Measurements from ENCODE around the gene OR1I1. TPM values are rescaled to one million over a fixed set of nuclear protein-coding genes. Genes with fewer than 3 reads are reported as not detected.
"Not testable (repeated sequence)": the region's sequence is repeated elsewhere in the genome, so short reads cannot be mapped to it uniquely, and the experiment has no call there.

The OR1I1 gene
- not detected for total RNA-seq
- long read RNA-seq = 0 reads

- DNase-seq (no peak), ATAC-seq (no peak)
- intact Hi-C loops (cut with DNase I) = no loop called here
These were observed at the start of gene OR1I1 for GRCh38 chr19:15081911-15082310. TSS of gene OR1I1 (plus strand) at chr19:15082211. CDS start at chr19:15087066, 4,855 bp downstream.

DNA sequence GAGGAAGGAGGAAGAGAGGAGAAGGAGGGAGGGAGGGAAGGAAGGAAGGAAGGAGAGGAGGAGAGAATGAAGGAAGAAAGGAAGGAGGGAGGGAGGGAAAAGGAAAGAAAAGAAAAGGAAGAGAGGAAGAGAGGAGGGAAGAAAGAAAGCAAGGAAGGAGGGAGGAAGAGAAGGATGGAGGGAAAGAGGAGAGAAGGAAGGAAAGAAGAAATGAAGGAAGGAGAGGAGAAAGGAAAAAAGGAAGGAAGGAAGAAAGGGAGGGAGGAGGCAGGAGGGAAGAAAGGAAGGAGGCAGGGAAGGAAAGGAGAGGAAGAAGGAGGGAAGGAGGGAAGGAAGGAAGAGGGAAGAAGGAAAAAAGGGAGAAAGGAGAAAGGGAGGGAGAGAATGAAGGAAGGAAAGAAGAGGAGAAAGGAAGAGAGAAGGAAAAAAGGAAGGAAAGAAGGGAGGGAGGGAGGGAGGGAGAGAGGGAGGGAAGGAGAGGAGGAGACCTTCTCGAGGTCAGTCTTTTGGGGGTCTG, 46.2 kb upstream of the OR1I1 start:
- intact Hi-C loops (cut with DNase I) = no loop called here
- no peak for DNase-seq
- no peak for ATAC-seq

DNA sequence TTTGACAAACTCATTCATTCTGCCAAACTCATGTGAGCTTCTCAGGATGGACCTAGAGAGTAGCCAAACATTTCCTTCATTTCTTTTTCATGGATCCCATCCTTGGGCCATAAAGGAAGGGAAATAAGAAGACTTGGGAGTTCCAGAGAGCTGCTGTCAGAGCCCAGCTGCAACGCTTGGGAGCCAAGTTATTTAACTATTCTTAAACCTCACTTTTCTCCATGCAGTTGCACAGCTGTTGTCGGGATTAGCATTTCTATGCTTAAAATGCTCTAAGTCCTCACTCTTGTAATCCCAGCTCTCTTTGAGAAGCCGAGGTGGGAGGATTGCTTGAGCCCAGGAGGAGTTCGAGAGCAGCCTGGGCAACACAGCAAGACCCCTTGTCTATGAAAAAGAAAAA, 44.4 kb upstream of the OR1I1 start:
- intact Hi-C loops (cut with DNase I) = no loop called here
- DNase-seq = no peak
- ATAC-seq = no peak

GRCh38 chr19:15038294-15038693, 43.7 kb upstream of the OR1I1 start:
- no peak for ATAC-seq
- no peak for DNase-seq
- intact Hi-C loops (cut with DNase I) = no loop called here

DNA sequence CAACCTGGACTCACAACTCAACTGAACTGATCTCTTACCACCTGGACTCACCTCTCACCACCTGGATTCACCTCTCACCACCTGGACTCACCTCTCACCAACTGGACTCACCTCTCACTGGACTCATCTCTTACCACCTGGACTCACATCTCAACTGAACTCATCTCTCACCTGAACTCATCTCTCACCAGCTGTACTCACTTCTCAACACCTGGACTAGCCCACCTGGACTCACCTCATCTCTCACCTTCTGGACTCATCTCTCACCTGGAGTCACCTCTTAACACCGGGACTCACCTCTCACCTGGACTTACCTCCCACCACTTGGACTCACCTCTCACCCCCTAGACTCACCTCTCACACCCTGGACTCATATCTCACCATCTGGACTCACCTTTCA, 40.0 kb upstream of the OR1I1 start:
- no peak for DNase-seq
- ATAC-seq = no peak
- intact Hi-C loops (cut with DNase I) = no loop called here

GRCh38 chr19:15042826-15043225, 39.2 kb upstream of the OR1I1 start:
- ATAC-seq = no peak
- no peak for DNase-seq
- intact Hi-C loops (cut with DNase I) = no loop called here

DNA sequence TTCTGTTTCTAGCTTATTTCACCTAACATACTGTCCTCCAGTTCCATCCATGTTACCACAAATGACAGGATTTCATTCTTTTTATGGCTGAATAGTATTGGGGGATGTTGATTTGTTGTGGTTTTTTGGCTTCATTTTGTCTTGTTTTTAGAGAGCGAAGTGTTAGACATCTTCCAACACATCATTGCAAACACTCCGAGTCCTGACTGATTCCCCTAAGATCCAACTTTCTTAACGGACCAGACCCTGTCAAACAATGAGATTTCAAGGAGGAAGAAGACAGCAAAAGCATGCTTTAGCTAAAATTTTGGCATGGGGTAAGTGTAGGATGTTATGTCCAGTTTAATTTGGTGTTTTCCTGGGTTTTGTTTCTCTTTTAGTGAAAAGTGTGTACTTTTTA, 36.5 kb upstream of the OR1I1 start:
- intact Hi-C loops (cut with DNase I) = no loop called here
- no peak for ATAC-seq
- no peak for DNase-seq

GRCh38 chr19:15047680-15048079, 34.3 kb upstream of the OR1I1 start:
- ATAC-seq (no peak), DNase-seq (no peak)
- intact Hi-C loops (cut with DNase I) = no loop called here

- intact Hi-C loops (cut with DNase I) = no loop called here
- DNase-seq = no peak
- no peak for ATAC-seq
These were observed 33.9 kb upstream of the OR1I1 start for GRCh38 chr19:15048128-15048527.

DNA sequence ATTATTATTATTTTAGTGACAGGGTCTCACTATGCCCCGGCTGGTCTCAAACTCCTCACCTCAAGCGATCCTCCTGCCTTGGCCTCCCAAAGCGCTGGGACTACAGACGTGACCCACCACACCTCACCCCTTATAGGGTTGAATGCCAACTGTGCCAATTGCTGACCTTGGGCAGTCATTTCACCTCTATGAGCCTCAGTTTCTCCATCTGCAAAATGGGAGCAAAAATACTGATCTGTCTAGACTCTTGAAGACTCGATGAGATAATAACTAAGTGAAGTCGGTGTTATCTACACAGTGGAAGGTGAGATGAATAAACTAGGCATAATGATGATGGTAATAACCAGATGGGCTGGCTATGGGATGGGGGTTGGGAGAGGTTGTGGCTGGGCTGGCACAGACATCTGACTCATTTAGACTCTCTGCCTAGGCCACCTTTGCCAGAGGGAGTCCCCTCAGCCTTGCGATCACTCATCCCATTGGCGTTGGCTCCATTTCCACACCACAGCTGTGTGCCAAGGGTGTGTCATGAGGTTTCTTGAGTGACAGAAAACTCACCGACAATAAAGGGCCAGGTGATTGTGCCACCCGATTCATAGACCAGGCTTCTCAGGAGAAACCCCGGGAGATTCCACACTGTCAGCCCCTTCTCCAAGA, 33.0 kb upstream of the OR1I1 start, which contains the start of gene CASP14:
CASP14 (plus strand) TSS at position 596 of the 657 bp plus-strand sequence. CDS start 2,772 bp downstream, outside the sequence.
- intact Hi-C loops (cut with DNase I) = no loop called here
- ATAC-seq (no peak), DNase-seq (no peak)

- intact Hi-C loops (cut with DNase I) = no loop called here
- no peak for ATAC-seq
These were observed 31.4 kb upstream of the OR1I1 start for GRCh38 chr19:15050639-15051038.

GRCh38 chr19:15062036-15062435, 20.0 kb upstream of the OR1I1 start:
- ATAC-seq (no peak), DNase-seq (no peak)
- intact Hi-C loops (cut with DNase I) = no loop called here

More at GRCh38 chr19:15050639-15051038, 31.4 kb upstream of the OR1I1 start:
- no peak for DNase-seq

GRCh38 chr19:15070386-15070785, 11.6 kb upstream of the OR1I1 start:
- intact Hi-C loops (cut with DNase I); ATAC-seq; DNase-seq: not testable (repeated sequence)

DNA sequence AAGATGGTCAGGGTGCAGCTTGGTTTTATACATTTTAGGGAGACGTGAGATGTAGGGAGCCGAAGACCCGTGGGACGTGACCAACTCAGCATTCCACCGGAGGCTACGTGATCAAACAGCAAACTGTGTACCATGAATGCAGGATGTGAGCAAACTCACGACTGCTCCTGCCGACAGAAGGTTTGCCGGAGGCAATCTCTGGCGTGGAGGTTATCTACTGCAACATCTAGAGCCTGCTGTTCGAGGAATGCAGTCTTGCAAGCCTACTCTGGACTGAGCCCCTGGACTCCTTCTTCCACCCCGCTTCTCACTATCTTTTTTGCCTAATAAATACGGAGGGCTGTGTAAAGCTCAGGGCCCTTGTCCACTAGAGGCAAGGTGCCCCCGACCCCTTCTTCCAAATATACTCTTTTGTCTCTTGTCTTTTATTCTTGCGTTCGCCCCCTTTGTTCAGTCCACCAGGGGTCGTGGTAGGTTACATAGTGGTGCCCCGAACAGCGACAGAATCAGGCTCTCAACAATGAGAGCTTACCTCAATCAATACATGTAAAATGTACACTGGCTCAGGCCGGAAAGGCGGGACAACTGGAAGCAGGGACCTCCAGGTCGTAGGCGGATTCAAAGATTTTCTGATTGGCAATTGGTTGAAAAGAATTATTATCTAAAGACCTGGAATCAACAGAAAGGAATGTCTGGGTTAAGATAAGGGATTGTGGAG, 8.9 kb upstream of the OR1I1 start:
- intact Hi-C loops (cut with DNase I) = no loop called here
- no peak for DNase-seq
- ATAC-seq = no peak

GRCh38 chr19:15074371-15074770, 7.6 kb upstream of the OR1I1 start:
- intact Hi-C loops (cut with DNase I) = no loop called here
- no peak for ATAC-seq
- no peak for DNase-seq

GRCh38 chr19:15075806-15076205, 6.2 kb upstream of the OR1I1 start:
- ATAC-seq (no peak), DNase-seq (no peak)
- intact Hi-C loops (cut with DNase I) = no loop called here

DNA sequence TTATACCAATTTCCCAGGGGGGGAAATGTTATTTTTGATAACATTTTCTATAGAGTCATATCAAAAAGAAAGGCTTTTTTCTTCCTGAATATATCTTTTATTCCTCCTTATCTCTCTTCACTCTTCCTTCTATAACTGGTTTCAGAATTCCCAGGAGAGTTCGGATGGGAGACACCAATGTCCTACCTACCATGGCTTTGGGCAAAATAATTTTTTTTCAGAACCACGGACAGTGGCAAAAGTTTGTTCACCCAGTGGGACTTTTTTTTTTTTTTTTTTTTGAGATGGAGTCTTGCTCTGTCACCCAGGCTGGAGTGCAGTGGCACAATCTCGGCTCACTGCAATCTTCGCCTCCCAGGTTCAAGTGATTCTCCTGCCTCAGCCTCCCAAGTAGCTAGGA, 2.0 kb upstream of the OR1I1 start:
- DNase-seq; ATAC-seq; intact Hi-C loops (cut with DNase I): not testable (repeated sequence)

DNA sequence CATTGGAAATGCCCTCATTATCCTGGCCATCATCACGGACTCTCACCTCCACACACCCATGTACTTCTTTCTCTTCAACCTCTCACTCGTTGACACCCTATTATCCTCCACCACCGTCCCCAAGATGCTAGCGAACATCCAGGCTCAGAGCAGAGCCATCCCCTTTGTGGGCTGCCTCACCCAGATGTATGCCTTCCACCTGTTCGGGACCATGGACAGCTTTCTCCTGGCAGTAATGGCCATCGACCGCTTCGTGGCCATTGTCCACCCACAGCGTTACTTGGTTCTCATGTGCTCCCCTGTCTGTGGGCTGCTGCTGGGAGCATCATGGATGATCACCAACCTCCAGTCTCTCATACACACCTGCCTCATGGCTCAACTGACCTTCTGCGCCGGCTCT, 5.2 kb downstream of the OR1I1 start:
- intact Hi-C loops (cut with DNase I) = no loop called here

GRCh38 chr19:15091918-15092753, 10.1 kb downstream of the OR1I1 start:
- DNase-seq = no peak
- peak; percentile 53 to 55 for ATAC-seq
- intact Hi-C loops (cut with DNase I) = loop anchor here (2.0 to 5.0 kb wide), 4 partner anchors 59 to 465 kb away; no protein-coding TSS in a partner anchor

More for the DNA sequence above, 5.2 kb downstream of the OR1I1 start:
- ATAC-seq = no peak
- DNase-seq = no peak

Data from left cardiac atrium (tissue), 4 donors.